Measurements from ENCODE around the gene F5. TPM values are rescaled to one million over a fixed set of nuclear protein-coding genes. Genes with fewer than 3 reads are reported as not detected.

The F5 gene
- total and polyA plus RNA-seq, 2 experiments from 2014 or later, result 0.16 TPM; not detected in 1

DNA sequence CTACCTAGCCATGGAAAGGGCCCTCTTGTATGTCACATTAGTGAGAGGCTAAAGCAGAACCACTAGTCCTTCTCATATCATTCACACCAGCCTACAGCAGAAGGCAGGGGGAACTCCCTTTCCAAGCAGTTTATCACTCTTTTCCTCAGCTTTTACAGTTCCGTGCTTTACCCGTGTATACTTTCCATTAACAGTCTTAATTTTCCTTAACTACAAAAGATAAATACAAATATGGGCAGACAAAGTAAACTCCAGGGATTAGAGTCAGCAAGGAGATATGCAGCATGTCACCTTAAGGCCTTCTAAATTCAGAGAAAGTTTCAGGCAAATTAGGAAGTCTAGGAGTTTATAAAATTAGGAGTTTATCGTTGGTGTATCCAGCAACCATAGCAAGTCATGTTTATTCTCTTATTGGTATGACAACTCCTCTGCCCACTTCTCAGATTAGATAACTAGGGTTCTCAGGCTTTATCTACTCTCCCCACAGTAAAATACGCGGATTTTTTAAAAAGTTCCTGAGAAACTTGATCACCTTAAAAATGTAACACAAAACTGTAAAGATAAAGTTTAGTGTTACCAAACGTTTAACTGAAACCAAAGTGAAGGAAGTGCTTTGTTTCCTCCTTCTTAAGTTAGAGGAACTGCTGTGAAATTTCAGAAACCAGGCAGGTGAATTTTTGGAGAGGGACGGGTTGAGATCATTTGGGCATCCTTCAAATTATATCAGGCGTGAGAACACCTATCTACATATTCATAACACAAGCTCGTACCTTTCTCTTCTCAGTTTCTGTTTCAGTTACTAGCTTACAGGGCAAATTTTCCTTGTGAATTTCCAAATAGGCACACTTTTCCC lies 57.8 kb downstream of the F5 start:
- H3K4me1 Mint-ChIP-seq, result peaks cover 43% of the 10 kb centered on the region
- H3K27me3 ChIP-seq (ENCODE audit: insufficient read depth), result no peaks in the 10 kb centered on the region
- H3K9me3 Mint-ChIP-seq, result no peaks in the 10 kb centered on the region; the same call in 2 of the 3 replicates
- H3K36me3 ChIP-seq (ENCODE audit: insufficient read depth), result no peaks in the 10 kb centered on the region
- peaks cover 20% of the 10 kb centered on the region; the same call in 1 of the 2 replicates for H3K4me1 ChIP-seq (ENCODE audit: insufficient read depth)
- H4K20me1 ChIP-seq (replicated peaks; ENCODE audit: insufficient read depth), result no peaks in the 10 kb centered on the region
- peak overlapping the region; percentile 31 for H3K4me2 ChIP-seq
- 0 out of 2 replicates have a peak overlapping the region, but pooled peaks have one; percentile 8 for H3K4me3 ChIP-seq
- no peak overlapping the region for H2AFZ ChIP-seq
- DNase-seq (ENCODE audit: low spot score) (peak; percentile 10), ATAC-seq (no peak)
- peak overlapping the region; percentile 48; the same call in 1 of the 2 replicates for H3K27ac ChIP-seq (ENCODE audit: low read depth)
- H3K79me2 ChIP-seq (replicated peaks; ENCODE audit: insufficient read depth), result no peaks in the 10 kb centered on the region
- H3K4me3 Mint-ChIP-seq, result peak overlapping the region; percentile 51
- TF ChIP-seq CREB1 (CRISPR knock-in tag; IDR thresholded peaks at IDR 0.05; ENCODE audit: low read depth), result no peak
- no peak for TF ChIP-seq EZH2 (IDR thresholded peaks at IDR 0.05; ENCODE audit: low read depth, unreplicated experiment)
- TF ChIP-seq, protein P1, sequence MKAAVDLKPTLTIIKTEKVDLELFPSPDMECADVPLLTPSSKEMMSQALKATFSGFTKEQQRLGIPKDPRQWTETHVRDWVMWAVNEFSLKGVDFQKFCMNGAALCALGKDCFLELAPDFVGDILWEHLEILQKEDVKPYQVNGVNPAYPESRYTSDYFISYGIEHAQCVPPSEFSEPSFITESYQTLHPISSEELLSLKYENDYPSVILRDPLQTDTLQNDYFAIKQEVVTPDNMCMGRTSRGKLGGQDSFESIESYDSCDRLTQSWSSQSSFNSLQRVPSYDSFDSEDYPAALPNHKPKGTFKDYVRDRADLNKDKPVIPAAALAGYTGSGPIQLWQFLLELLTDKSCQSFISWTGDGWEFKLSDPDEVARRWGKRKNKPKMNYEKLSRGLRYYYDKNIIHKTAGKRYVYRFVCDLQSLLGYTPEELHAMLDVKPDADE (IDR thresholded peaks at IDR 0.05), result no peak
- TF ChIP-seq, protein P2, sequence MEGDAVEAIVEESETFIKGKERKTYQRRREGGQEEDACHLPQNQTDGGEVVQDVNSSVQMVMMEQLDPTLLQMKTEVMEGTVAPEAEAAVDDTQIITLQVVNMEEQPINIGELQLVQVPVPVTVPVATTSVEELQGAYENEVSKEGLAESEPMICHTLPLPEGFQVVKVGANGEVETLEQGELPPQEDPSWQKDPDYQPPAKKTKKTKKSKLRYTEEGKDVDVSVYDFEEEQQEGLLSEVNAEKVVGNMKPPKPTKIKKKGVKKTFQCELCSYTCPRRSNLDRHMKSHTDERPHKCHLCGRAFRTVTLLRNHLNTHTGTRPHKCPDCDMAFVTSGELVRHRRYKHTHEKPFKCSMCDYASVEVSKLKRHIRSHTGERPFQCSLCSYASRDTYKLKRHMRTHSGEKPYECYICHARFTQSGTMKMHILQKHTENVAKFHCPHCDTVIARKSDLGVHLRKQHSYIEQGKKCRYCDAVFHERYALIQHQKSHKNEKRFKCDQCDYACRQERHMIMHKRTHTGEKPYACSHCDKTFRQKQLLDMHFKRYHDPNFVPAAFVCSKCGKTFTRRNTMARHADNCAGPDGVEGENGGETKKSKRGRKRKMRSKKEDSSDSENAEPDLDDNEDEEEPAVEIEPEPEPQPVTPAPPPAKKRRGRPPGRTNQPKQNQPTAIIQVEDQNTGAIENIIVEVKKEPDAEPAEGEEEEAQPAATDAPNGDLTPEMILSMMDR (conservative IDR thresholded peaks at IDR 0.05; ENCODE audit: low read depth in 2 of 2), result no peak
- TF ChIP-seq ZNF114 (CRISPR knock-in tag; IDR thresholded peaks at IDR 0.05), result no peak
- no peak for TF ChIP-seq STAT1 (IDR thresholded peaks at IDR 0.05; ENCODE audit: unreplicated experiment)
- TF ChIP-seq POLR2AphosphoS5 (IDR thresholded peaks at IDR 0.05; ENCODE audit: low read depth), result no peak
- no peak for TF ChIP-seq EZH2phosphoT487 (IDR thresholded peaks at IDR 0.05; ENCODE audit: unreplicated experiment)
- TF ChIP-seq, protein P3, sequence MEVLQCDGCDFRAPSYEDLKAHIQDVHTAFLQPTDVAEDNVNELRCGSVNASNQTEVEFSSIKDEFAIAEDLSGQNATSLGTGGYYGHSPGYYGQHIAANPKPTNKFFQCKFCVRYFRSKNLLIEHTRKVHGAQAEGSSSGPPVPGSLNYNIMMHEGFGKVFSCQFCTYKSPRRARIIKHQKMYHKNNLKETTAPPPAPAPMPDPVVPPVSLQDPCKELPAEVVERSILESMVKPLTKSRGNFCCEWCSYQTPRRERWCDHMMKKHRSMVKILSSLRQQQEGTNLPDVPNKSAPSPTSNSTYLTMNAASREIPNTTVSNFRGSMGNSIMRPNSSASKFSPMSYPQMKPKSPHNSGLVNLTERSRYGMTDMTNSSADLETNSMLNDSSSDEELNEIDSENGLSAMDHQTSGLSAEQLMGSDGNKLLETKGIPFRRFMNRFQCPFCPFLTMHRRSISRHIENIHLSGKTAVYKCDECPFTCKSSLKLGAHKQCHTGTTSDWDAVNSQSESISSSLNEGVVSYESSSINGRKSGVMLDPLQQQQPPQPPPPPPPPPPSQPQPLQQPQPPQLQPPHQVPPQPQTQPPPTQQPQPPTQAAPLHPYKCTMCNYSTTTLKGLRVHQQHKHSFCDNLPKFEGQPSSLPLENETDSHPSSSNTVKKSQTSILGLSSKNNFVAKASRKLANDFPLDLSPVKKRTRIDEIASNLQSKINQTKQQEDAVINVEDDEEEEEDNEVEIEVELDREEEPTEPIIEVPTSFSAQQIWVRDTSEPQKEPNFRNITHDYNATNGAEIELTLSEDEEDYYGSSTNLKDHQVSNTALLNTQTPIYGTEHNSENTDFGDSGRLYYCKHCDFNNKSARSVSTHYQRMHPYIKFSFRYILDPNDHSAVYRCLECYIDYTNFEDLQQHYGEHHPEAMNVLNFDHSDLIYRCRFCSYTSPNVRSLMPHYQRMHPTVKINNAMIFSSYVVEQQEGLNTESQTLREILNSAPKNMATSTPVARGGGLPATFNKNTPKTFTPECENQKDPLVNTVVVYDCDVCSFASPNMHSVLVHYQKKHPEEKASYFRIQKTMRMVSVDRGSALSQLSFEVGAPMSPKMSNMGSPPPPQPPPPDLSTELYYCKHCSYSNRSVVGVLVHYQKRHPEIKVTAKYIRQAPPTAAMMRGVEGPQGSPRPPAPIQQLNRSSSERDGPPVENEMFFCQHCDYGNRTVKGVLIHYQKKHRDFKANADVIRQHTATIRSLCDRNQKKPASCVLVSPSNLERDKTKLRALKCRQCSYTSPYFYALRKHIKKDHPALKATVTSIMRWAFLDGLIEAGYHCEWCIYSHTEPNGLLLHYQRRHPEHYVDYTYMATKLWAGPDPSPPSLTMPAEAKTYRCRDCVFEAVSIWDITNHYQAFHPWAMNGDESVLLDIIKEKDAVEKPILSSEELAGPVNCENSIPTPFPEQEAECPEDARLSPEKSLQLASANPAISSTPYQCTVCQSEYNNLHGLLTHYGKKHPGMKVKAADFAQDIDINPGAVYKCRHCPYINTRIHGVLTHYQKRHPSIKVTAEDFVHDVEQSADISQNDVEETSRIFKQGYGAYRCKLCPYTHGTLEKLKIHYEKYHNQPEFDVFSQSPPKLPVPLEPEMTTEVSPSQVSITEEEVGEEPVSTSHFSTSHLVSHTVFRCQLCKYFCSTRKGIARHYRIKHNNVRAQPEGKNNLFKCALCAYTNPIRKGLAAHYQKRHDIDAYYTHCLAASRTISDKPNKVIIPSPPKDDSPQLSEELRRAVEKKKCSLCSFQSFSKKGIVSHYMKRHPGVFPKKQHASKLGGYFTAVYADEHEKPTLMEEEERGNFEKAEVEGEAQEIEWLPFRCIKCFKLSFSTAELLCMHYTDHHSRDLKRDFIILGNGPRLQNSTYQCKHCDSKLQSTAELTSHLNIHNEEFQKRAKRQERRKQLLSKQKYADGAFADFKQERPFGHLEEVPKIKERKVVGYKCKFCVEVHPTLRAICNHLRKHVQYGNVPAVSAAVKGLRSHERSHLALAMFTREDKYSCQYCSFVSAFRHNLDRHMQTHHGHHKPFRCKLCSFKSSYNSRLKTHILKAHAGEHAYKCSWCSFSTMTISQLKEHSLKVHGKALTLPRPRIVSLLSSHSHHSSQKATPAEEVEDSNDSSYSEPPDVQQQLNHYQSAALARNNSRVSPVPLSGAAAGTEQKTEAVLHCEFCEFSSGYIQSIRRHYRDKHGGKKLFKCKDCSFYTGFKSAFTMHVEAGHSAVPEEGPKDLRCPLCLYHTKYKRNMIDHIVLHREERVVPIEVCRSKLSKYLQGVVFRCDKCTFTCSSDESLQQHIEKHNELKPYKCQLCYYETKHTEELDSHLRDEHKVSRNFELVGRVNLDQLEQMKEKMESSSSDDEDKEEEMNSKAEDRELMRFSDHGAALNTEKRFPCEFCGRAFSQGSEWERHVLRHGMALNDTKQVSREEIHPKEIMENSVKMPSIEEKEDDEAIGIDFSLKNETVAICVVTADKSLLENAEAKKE (CRISPR knock-in tag; IDR thresholded peaks at IDR 0.05), result no peak
- no peak for TF ChIP-seq NANOG (IDR thresholded peaks at IDR 0.05; ENCODE audit: borderline replicate concordance)
- TF ChIP-seq JUNB (IDR thresholded peaks at IDR 0.05; ENCODE audit: unreplicated experiment), result no peak
- TF ChIP-seq ZNF331 (CRISPR knock-in tag; IDR thresholded peaks at IDR 0.05; ENCODE audit: low read depth), result no peak
- H3F3A ChIP-seq (replicated peaks; ENCODE audit: low read depth), result no peaks in the 10 kb centered on the region
- H3K36me3 Mint-ChIP-seq (ENCODE audit: low read depth), result no peaks in the 10 kb centered on the region
- no peaks in the 10 kb centered on the region for H3K9me2 ChIP-seq (ENCODE audit: insufficient read depth)
- H3K27me3 Mint-ChIP-seq (ENCODE audit: insufficient read depth, low read depth, poor library complexity), result no peaks in the 10 kb centered on the region
- H3K27ac Mint-ChIP-seq, result peak overlapping the region; percentile 97
